GM12878 (cell line): ENCODE data around the gene HK2. TPM values are rescaled to one million over a fixed set of nuclear protein-coding genes. Genes with fewer than 3 reads are reported as not detected.

ENCODE experiments used
- ATAC-seq: fragments of 200-7000 bp; cut with Tn5 transposase; 3 replicates; pipeline ENCODE4 v1.9.1; 2020; ENCODE audit warnings: mild to moderate bottlenecking, moderate library complexity
- BruUV-seq: library from RNA; stranded (reverse); fragments of 400-500 nt; replicated peaks from 2 replicates; lab custom pipeline; 2021; lab: Mats Ljungman, UMichigan
- CTCF ChIA-PET: fragments of 300-600 bp; sonication (Branson Sonifier 250); formaldehyde crosslinking; extraction: SDS; loops from one replicate; lab custom pipeline; 2021; ENCODE audit warnings: inconsistent platforms; lab: Yijun Ruan, JAX
- POLR2A ChIA-PET: fragments of 350-600 bp; formaldehyde crosslinking; extraction: SDS; loops from one replicate; lab custom pipeline; 2021; ENCODE audit warnings: inconsistent platforms; lab: Charles Lee
- RAD21 ChIA-PET: fragments of 300-600 bp; sonication (Branson Sonifier 250); formaldehyde crosslinking; loops from one replicate; lab custom pipeline; 2023; ENCODE audit warnings: antibody characterized with exemption; ENCODE audit not compliant: unreplicated experiment; lab: Charles Lee
- SMC1A ChIA-PET: fragments of 300-600 bp; sonication (Branson Sonifier 250); formaldehyde crosslinking; loops from one replicate; lab custom pipeline; 2023; ENCODE audit not compliant: unreplicated experiment, uncharacterized antibody; lab: Charles Lee
- DNase-seq: peaks from one replicate; pipeline ENCODE4 v3.0.0-alpha.2; 2011; ENCODE audit warnings: low read depth, low spot score
- FAIRE-seq: peaks from 3 replicates; lab custom pipeline; 2011; peaks lifted over from hg19 to GRCh38; lab: Jason Lieb, UNC
- H2AFZ ChIP-seq: 2 replicates; pipeline ENCODE4 v1.6.0; 2011; ENCODE audit warnings: low read depth, low read length, control low read depth; ENCODE audit not compliant: control insufficient read depth
- H3K27ac ChIP-seq: 2 replicates; pipeline ENCODE4 v1.5.1; 2011; ENCODE audit warnings: control low read depth; ENCODE audit not compliant: control insufficient read depth, insufficient read depth
- H3K27me3 ChIP-seq, 2 experiments: replicated peaks in 1 of 2; 2 replicates each; pipeline versions ENCODE4 v1.6.0 to v1.6.1; 2011; ENCODE audit warnings: low read length in 1 of 2; ENCODE audit not compliant: control insufficient read depth in 2 of 2, insufficient read depth in 2 of 2
- H3K36me3 ChIP-seq, 2 experiments: 2 replicates each; pipeline ENCODE4 v1.5.1; 2011; ENCODE audit warnings: low read length in 1 of 2; ENCODE audit not compliant: control insufficient read depth in 2 of 2, insufficient read depth in 2 of 2
- H3K4me1 ChIP-seq: 2 replicates; pipeline ENCODE4 v1.6.1; 2011; ENCODE audit warnings: mild to moderate bottlenecking, low read length, moderate library complexity, mixed read lengths; ENCODE audit not compliant: control insufficient read depth, insufficient read depth
- H3K4me2 ChIP-seq: 2 replicates; pipeline ENCODE4 v1.6.0; 2011; ENCODE audit warnings: control low read depth; ENCODE audit not compliant: control insufficient read depth, insufficient read depth
- H3K4me3 ChIP-seq: fragments of 200-600 bp; sonication (generic); 2 replicates; pipeline ENCODE4 v1.5.1; 2016
- H3K79me2 ChIP-seq: 2 replicates; pipeline ENCODE4 v1.6.0; 2011; ENCODE audit warnings: low read length; ENCODE audit not compliant: control insufficient read depth, insufficient read depth
- H3K9ac ChIP-seq: 2 replicates; pipeline ENCODE4 v1.8.0; 2011; ENCODE audit warnings: low read length, control low read depth, mixed read lengths; ENCODE audit not compliant: control insufficient read depth, insufficient read depth
- H3K9me3 ChIP-seq: replicated peaks from 3 replicates; pipeline ENCODE4 v1.5.1; 2011; ENCODE audit warnings: mild to moderate bottlenecking, low read length; ENCODE audit not compliant: control insufficient read depth, insufficient read depth
- H4K20me1 ChIP-seq: 2 replicates; pipeline ENCODE4 v1.6.0; 2011; ENCODE audit not compliant: control insufficient read depth, insufficient read depth
- IKZF2 ChIP-seq, 2 experiments: fragments of 450-650 bp; IDR thresholded peaks; 2 replicates each; pipeline ENCODE4 v1.6.1; 2017; ENCODE audit warnings: mild to moderate bottlenecking in 2 of 2, moderate library complexity in 2 of 2
- NFYB ChIP-seq: IDR thresholded peaks from 2 replicates; pipeline ENCODE4 v1.6.1; 2011; ENCODE audit warnings: low read depth, mild to moderate bottlenecking, low read length, improper control_type of control experiment, moderate library complexity; ENCODE audit not compliant: insufficient read depth
- RAD21 ChIP-seq: IDR thresholded peaks from 2 replicates; pipeline ENCODE4 v1.6.1; 2011; ENCODE audit warnings: mild to moderate bottlenecking, low read depth, low read length, moderate library complexity; ENCODE audit not compliant: insufficient read depth
- TAF1 ChIP-seq: IDR thresholded peaks from 2 replicates; pipeline ENCODE4 v1.6.1; 2011; ENCODE audit warnings: mild to moderate bottlenecking, low read depth, low read length, borderline replicate concordance
- TCF12 ChIP-seq: IDR thresholded peaks from 2 replicates; pipeline ENCODE4 v1.6.1; 2011; ENCODE audit warnings: low read depth, mild to moderate bottlenecking, low read length
- WRNIP1 ChIP-seq: IDR thresholded peaks from 2 replicates; pipeline ENCODE4 v1.6.1; 2011; ENCODE audit warnings: low read depth, low read length, improper control_type of control experiment, borderline replicate concordance
- WGBS: methylation state at CpG from one replicate; pipeline ENCODE4 v1.1.6; 2016; ENCODE audit warnings: low lambda C conversion rate; ENCODE audit not compliant: insufficient replicate concordance, insufficient coverage; ENCODE audit errors: missing lambda C conversion rate; 5-methylcytosine and 5-hydroxymethylcytosine counted together
- in situ Hi-C: fragments of 300-500 bp; cut with MboI; formaldehyde crosslinking; loops from 9 replicates; pipeline ENCODE4 v1.14.3; 2018; ENCODE audit warnings: mixed read lengths
- intact Hi-C: fragments of 100-400 bp; cut with micrococcal nuclease; formaldehyde crosslinking; loops from one replicate; pipeline ENCODE4 v1.14.2; 2022; ENCODE audit not compliant: unreplicated experiment
- polyA plus RNA-seq, 11 experiments: library from polyadenylated mRNA; depleted of rRNA in 4 of 11; unstranded in 6 of 11; stranded (reverse) in 5 of 11; fragments of >200 nt; fragmentation: Nextera tagmentation in 4 of 11; fragmentation: Illumina TruSeq in 1 of 11; extraction: Ambion mirVana in 4 of 11; extraction: Trizol in 1 of 11; gene quantifications; 1 replicate in 1 of 11; 2 replicates in 10 of 11; pipeline versions ENCODE4 v1.2.1 to v1.2.3, GENCODE V29; 2011 to 2016; ENCODE audit warnings: inconsistent platforms in 2 of 11, missing spikeins in 2 of 11, low read depth in 1 of 11
- total RNA-seq, 4 experiments: library from RNA; depleted of rRNA in 3 of 4; stranded (reverse); fragments of >200 nt in 3 of 4; fragmentation: Illumina TruSeq in 1 of 4; extraction: Trizol in 1 of 4; gene quantifications; 2 replicates each; pipeline versions ENCODE4 v1.2.1 to v1.2.3, GENCODE V29; 2013 to 2021

HK2 gene
- total and polyA plus RNA-seq, 10 of the 15 experiments (the other 5 are each of a cell fraction or from before 2014, with no cell fraction given) = 5.0 to 73.1 (median 20.2) TPM

DNA sequence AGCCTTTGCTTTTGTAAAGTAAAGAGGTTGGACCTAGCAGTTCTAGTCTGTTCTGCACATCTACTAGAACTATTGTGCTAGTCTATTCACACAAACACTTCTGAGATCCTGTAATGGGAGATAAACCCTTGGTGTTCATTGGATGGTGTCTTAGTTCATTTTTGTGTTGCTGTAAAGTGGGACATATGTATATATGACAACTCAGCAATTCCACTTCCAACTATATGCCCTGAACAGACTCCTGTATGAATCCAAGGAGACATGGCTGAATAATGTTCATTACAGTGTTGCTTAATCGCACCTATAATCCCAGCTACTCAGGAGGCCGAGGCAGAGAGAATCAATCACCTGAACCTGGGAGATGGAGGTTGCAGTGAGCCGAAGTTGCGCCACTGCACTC, 23.3 kb downstream of the HK2 start:
- DNase-seq (no peak), ATAC-seq (no peak), FAIRE-seq (no peak)
- ChIA-PET POLR2A (no interaction called here), RAD21 (interaction anchor here (0.9 kb wide), 1 partner anchor 9 kb away, joined by 3 read pairs; no protein-coding TSS in a partner anchor), SMC1A (interaction anchor here (1.0 to 2.8 kb wide), 2 partner anchors 20 to 24 kb away, joined by 5 to 12 read pairs; no protein-coding TSS in a partner anchor), CTCF (interaction anchor here (3.2 kb wide), 1 partner anchor 21 kb away, joined by 13 read pairs; no protein-coding TSS in a partner anchor)
- Histone ChIP-seq H3K9ac (no peak overlapping the region), H3K79me2 (peaks cover 29% of the 10 kb centered on the region), H4K20me1 (no peaks in the 10 kb centered on the region; the same call in 1 of the 2 replicates), H3K27me3 (no peaks in the 10 kb centered on the region), H3K4me3 (no peak overlapping the region), H3K9me3 (no peaks in the 10 kb centered on the region), H3K27ac (no peak overlapping the region)
- intact Hi-C loops = no loop called here
- in situ Hi-C loops = no loop called here
- no TSS peak for BruUV-seq
- WGBS = 97% methylated on average over 4 of the region's 4 CpGs
- TF ChIP-seq NFYB (no peak), TAF1 (no peak), TCF12 (no peak)
- TF ChIP-seq, all 136 proteins: peak for 0
- Histone ChIP-seq H3K36me3 (peaks cover 16 to 37% of the 10 kb centered on the region in 2 experiments), H3K4me1 (peaks cover 4% of the 10 kb centered on the region; the same call in 1 of the 2 replicates), H2AFZ (no peak overlapping the region), H3K4me2 (no peak overlapping the region)

- DNase-seq (no peak), FAIRE-seq (no peak), ATAC-seq (no peak)
- Histone ChIP-seq H3K4me1 (peaks cover 4% of the 10 kb centered on the region; the same call in 1 of the 2 replicates), H3K4me2 (no peak overlapping the region), H3K9ac (no peak overlapping the region), H4K20me1 (no peaks in the 10 kb centered on the region; the same call in 1 of the 2 replicates), H3K4me3 (no peak overlapping the region), H3K27me3 (no peaks in the 10 kb centered on the region), H3K27ac (no peak overlapping the region; the same call in 1 of the 2 replicates), H3K9me3 (no peaks in the 10 kb centered on the region), H3K79me2 (peaks cover 29% of the 10 kb centered on the region), H2AFZ (no peak overlapping the region), H3K36me3 (peaks cover 16 to 35% of the 10 kb centered on the region in 2 experiments)
- ChIA-PET SMC1A (interaction anchor here (0.6 to 2.8 kb wide), 4 partner anchors 8 to 25 kb away, joined by 3 to 12 read pairs (median 4); no protein-coding TSS in a partner anchor), CTCF (interaction anchor here (3.2 kb wide), 1 partner anchor 21 kb away, joined by 13 read pairs; no protein-coding TSS in a partner anchor), POLR2A (no interaction called here), RAD21 (interaction anchor here (1.4 kb wide), 1 partner anchor 8 kb away, joined by 4 read pairs; no protein-coding TSS in a partner anchor)
- no peak for TF ChIP-seq RAD21
- TF ChIP-seq WRNIP1 = no peak
- no peak for TF ChIP-seq IKZF2 (IDR thresholded peaks at IDR 0.05)
- no TSS peak for BruUV-seq
- in situ Hi-C loops (no loop called here), intact Hi-C loops (no loop called here)
- WGBS = 87% methylated on average over 8 of the region's 8 CpGs
Observed at GRCh38 chr2:74857725-74858124, 23.8 kb downstream of the HK2 start.
